HL-60 (cell line): ENCODE measurements around the gene DUSP5.

Source experiments
- DNase-seq, 2 experiments: peaks; one replicate each; pipeline ENCODE4 v3.0.0-alpha.2; 2010 to 2020; ENCODE audit warnings: low read depth in 1 of 2, low spot score in 1 of 2
- H3K27ac ChIP-seq: fragments of 250-450 bp; sonication (Bioruptor Pico); replicated peaks from 2 replicates; pipeline ENCODE4 v1.5.1; 2020; ENCODE audit warnings: mild to moderate bottlenecking, moderate library complexity
- H3K27me3 ChIP-seq: fragments of 250-450 bp; sonication (Bioruptor Pico); 2 replicates; pipeline ENCODE4 v1.5.1; 2021; ENCODE audit warnings: mild to moderate bottlenecking, moderate library complexity; ENCODE audit not compliant: insufficient read depth, poor library complexity, severe bottlenecking
- H3K4me3 ChIP-seq: replicated peaks from 2 replicates; pipeline ENCODE4 v1.5.1; 2011; ENCODE audit warnings: mild to moderate bottlenecking, control low read depth, low read length; ENCODE audit not compliant: insufficient read depth
- GABPA ChIP-seq: IDR thresholded peaks from 2 replicates; pipeline ENCODE4 v1.6.1; 2012; ENCODE audit warnings: low read depth
- POLR2AphosphoS5 ChIP-seq: IDR thresholded peaks from 2 replicates; pipeline ENCODE4 v1.6.1; 2012; ENCODE audit warnings: low read depth
- SPI1 ChIP-seq: IDR thresholded peaks from 2 replicates; pipeline ENCODE4 v1.6.1; 2012; ENCODE audit warnings: low read depth, mild to moderate bottlenecking, borderline replicate concordance
- TF ChIP-seq, protein P1 (sequence below): IDR thresholded peaks from 2 replicates; pipeline ENCODE4 v1.6.1; 2012; ENCODE audit warnings: low read depth; ENCODE audit not compliant: insufficient replicate concordance
- TF ChIP-seq, protein P2 (sequence below): IDR thresholded peaks from one replicate; pipeline ENCODE4 v1.5.1; 2011; ENCODE audit warnings: low read length, control low read depth, inconsistent platforms; ENCODE audit not compliant: insufficient read depth

The DUSP5 gene

DNA sequence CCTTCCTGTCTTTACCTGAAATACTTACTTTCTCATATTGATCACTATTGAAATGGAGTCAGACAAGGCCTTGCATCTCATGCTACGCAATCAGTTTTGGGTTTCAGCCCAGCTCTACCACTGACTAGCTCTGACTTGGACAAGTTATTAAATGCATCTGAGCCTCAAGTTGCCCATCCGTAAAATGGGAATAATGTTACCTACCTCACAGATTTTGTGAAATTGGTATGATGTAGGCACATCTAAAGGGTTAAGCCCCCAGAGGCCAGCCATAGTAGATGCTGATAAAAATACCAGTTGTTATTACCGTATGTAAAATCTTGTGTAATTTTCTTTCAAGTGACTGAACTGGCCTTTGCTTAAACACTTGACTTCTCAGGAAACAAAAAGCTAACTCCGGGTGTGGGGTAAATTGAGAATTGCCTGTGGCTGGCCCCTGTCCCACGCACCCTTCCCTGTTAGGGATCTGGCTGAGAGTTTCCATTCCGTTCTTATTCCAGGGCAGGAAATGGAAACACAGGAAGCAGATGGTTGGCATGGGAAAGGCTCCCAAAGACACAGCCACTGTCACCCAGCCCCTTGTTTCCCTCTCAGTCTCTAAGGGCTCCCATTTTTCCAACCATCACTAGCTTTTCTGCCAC lies 7.5 kb downstream of the DUSP5 start:
- H3K27me3 ChIP-seq: no peaks in the 10 kb centered on the region
- DNase-seq: no peak
- H3K27ac ChIP-seq: no peak overlapping the region
- TF ChIP-seq, protein P1, sequence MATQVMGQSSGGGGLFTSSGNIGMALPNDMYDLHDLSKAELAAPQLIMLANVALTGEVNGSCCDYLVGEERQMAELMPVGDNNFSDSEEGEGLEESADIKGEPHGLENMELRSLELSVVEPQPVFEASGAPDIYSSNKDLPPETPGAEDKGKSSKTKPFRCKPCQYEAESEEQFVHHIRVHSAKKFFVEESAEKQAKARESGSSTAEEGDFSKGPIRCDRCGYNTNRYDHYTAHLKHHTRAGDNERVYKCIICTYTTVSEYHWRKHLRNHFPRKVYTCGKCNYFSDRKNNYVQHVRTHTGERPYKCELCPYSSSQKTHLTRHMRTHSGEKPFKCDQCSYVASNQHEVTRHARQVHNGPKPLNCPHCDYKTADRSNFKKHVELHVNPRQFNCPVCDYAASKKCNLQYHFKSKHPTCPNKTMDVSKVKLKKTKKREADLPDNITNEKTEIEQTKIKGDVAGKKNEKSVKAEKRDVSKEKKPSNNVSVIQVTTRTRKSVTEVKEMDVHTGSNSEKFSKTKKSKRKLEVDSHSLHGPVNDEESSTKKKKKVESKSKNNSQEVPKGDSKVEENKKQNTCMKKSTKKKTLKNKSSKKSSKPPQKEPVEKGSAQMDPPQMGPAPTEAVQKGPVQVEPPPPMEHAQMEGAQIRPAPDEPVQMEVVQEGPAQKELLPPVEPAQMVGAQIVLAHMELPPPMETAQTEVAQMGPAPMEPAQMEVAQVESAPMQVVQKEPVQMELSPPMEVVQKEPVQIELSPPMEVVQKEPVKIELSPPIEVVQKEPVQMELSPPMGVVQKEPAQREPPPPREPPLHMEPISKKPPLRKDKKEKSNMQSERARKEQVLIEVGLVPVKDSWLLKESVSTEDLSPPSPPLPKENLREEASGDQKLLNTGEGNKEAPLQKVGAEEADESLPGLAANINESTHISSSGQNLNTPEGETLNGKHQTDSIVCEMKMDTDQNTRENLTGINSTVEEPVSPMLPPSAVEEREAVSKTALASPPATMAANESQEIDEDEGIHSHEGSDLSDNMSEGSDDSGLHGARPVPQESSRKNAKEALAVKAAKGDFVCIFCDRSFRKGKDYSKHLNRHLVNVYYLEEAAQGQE: no peak
- TF ChIP-seq GABPA (no peak), SPI1 (no peak), POLR2AphosphoS5 (no peak)
- TF ChIP-seq, protein P2, sequence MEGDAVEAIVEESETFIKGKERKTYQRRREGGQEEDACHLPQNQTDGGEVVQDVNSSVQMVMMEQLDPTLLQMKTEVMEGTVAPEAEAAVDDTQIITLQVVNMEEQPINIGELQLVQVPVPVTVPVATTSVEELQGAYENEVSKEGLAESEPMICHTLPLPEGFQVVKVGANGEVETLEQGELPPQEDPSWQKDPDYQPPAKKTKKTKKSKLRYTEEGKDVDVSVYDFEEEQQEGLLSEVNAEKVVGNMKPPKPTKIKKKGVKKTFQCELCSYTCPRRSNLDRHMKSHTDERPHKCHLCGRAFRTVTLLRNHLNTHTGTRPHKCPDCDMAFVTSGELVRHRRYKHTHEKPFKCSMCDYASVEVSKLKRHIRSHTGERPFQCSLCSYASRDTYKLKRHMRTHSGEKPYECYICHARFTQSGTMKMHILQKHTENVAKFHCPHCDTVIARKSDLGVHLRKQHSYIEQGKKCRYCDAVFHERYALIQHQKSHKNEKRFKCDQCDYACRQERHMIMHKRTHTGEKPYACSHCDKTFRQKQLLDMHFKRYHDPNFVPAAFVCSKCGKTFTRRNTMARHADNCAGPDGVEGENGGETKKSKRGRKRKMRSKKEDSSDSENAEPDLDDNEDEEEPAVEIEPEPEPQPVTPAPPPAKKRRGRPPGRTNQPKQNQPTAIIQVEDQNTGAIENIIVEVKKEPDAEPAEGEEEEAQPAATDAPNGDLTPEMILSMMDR: no peak
- no peak overlapping the region for H3K4me3 ChIP-seq

DNA sequence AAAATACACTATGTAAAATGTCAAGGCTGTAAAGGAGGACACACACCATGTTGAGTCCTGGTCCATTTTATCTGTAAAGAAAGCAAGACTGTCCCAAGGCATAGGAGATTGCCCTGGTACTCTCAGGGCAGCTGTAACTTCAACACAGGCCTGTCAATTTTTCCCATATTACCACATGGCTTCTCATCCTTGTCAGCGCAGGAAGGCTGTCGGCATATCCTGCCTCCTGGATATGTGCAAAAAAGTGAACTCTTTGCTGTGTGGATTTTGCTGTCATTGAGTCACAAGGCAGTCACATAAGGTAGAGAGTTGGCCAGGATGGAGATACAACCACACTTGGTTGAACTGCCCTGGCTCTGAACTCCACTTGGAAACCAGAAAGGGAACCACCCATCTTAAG lies 8.7 kb downstream of the DUSP5 start:
- Histone ChIP-seq H3K27ac (no peak overlapping the region), H3K4me3 (no peak overlapping the region), H3K27me3 (no peaks in the 10 kb centered on the region)
- no peak for TF ChIP-seq POLR2AphosphoS5
- TF ChIP-seq, protein P2: no peak
- TF ChIP-seq, protein P1: no peak
- TF ChIP-seq SPI1: no peak
- TF ChIP-seq GABPA: no peak
- no peak for DNase-seq

DNA sequence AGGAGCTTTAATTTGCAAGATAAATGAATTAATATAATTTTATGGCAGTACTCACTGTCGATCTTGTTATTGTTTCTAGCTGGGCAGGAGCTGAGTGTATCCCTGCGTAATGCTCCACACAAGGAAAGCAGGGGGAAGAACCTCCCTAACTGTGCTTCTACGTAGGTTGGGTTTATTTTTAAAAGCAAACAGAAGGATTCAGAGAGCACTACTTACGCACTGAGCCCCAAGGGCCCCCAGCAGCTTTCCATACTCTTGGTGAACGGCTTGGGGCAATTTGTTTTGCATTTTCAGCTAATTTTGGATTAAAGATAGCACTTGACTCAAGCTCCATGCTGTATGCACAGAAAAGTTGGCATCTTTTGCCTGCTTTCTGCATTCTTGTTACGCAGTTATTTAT lies 9.6 kb downstream of the DUSP5 start:
- Histone ChIP-seq H3K27ac (no peak overlapping the region), H3K27me3 (no peaks in the 10 kb centered on the region), H3K4me3 (no peak overlapping the region)
- TF ChIP-seq SPI1: no peak
- TF ChIP-seq GABPA: no peak
- TF ChIP-seq, protein P2: no peak
- TF ChIP-seq POLR2AphosphoS5: no peak
- TF ChIP-seq, protein P1: no peak
- no peak for DNase-seq
